ENCODE results near the gene GLOD4.
"Not testable (repeated sequence)": the region's sequence is repeated elsewhere in the genome, so short reads cannot be mapped to it uniquely, and the experiment has no call there.

Gene GLOD4

DNA sequence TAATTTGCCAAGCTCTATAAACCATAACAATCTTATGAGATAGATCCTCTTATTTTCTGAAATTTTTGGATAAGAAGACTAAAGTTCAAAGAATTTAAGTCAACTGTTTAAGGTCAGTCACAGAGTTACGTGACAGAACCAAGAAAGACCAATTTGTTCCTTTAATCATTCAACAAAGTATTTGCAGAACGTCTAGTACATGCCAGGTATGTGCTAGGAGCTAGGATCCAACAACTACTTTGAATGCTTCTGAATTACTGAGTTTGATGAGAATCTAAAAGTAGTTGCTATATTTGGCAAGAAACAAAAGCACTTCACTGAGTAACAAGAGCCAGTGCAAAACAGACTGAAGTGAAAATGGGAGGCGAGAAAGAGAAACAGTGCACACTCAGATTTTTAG is 15.0 kb downstream of the GLOD4 start:
- DNase-seq, result no peak

DNA sequence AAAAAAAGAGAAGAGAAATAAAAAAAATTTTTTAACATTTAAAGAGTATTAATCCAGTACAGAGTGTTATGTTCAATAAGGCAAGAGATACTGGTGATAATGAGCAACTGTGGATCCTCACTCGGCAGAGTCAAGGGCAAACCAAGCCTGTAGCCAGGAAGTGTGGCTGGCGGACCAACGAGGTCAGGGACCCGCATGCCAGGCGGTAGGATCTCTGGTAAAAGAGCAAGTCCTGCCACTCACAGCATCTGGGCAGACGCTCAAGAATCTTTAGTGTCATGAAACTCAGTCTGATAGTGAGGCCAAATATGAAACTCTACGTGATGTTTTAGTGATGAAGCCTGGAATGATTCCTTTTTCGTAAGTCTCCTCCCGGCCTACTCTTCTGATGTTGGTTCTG is 21.7 kb downstream of the GLOD4 start:
- DNase-seq, result no peak

DNA sequence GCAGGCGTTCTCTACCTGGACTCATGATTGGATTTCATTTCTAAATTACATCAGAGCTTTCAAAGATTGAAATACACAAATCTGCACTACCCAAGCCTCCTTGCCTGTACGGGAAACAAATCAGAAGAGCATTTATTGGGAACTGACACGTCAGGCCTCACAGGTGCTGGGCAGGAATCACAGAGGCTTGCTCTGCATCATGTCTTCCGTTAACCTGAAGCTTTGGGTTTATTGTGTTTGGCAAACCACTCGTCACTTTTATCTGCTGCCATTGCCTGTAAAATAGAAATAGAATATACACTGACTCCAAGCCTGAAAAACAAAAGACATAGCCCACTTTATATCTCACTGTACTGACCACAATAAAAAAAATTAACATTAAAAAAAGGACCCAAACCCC is 22.1 kb downstream of the GLOD4 start:
- no peak for DNase-seq

DNA sequence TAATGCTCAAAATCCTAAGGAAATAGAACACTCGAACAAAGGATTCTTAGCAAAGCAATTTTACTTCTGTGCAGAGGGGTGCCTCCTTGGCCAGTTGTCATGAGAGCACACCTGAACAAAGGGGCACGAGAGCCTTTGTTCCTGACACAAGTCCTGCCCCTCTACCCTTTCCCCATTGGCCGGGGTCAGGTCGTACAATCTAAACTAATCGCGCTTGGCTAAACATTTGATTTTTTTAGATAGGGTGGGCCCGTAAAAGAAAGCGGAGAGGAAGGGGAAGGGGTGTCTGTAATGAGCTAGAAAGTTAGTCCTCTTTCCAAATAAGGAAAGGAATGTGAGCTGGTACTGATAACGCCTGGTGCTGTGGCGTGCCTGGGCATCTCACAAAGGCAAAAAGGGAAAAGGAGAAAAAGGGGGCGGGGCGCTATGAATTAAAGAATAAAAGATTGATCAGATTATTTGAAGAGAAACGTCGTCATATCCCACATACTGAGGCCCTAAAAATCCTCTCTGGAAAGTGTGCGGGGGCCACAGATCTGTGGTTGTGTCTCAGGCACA is 26.0 kb downstream of the GLOD4 start:
- DNase-seq, result not testable (repeated sequence)

DNA sequence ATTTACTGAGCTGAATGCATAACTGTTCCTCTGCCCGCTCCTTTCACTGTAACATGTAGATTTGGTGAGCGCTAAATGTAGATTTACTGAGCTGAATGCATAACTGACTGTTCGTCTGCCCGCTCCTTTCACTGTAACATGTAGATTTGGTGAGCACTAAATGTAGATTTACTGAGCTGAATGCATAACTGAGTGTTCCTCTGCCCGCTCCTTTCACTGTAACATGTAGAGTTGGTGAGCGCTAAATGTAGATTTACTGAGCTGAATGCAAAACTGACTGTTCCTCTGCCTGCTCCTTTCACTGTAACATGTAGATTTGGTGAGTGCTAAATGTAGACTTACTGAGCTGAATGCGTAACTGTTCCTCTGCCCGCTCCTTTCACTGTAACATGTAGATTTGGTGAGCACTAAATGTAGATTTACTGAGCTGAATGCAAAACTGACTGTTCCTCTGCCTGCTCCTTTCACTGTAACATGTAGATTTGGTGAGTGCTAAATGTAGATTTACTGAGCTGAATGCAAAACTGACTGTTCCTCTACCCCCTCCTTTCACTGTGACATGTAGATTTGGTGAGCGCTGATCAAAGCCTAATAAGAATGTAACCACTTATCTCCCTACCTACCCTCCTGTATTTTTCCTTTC is 26.6 kb downstream of the GLOD4 start:
- not testable (repeated sequence) for DNase-seq

DNA sequence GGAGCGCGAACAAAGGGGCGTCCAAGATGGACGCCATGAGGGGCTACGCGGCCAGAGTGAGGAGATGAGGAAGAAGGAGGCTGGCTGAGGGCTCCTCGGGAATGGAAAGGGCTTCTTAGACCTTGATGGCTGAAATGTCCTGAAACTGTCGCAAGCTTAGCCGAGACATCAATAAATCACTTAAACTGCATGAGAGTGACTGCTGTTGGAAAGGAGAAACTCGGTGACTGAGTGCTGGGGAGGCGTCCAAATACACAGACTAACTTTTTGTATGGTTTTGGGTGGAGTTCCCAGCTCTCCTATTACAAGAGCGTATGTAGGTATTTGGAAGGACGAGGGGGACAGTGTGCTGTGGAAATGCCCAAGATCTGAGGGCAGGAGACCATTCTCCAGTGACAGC is 28.7 kb downstream of the GLOD4 start:
- no peak for DNase-seq

DNA sequence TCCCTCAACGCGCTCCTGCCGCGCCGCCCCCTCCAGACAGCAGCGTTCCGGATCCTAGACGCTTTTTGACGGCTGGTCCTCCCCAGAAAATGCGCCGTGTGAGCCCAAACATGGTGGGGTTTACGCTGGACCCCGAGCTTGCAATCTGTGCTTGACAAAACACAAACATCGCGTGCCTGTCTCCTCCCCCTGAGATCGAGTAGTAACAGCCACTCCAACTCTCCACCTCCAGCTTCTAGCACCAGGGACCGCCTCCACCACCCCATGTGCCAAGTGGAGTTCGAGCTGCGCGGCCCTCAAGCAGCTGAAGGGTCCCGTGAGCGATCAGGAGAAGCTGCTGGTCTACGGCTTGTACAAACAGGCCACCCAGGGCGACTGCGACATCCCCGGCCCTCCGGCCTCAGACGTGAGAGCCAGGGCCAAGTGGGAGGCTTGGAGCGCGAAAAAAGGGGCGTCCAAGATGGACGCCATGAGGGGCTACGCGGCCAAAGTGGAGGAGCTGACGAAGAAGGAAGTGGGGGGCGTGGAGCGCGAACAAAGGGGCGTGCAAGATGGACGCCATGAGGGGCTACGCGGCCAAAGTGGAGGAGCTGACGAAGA is 29.4 kb downstream of the GLOD4 start:
- DNase-seq, result peak; percentile 11

DNA sequence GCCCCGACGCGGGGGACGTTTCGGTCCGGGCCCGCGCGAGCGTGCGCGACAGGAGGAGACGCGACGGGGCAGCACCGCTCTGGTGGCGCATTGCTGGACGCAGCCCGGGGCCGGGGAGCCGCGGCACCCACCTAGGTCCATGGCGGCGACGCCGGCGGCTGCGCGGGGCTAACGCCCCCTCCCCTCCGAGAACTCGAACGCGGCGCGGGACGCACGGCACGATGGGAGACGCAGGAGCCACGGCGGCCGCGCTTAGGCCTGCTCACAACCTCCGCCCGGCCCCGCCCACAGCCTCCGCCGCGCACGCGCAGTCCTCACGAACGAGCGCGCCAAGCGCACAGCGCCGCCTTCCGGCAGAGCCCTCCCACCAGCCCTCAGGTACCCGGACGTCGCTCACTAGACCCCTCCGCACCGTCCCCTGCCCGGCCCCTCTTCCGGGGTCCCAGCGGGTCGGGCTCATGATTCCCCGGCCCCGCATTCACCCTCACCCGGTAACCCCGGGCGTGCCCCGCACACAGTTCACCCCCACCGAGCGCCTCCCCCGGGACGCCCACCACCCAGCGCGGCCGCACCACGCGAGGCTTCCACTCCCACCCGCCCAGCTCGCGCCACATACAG is 30.0 kb downstream of the GLOD4 start, which contains the start of gene GEMIN4:
GEMIN4 (minus strand) TSS at position 263 of the 618 bp plus-strand sequence; CDS start at position 141, 122 bp downstream.
- DNase-seq, result peak; percentile 93

DNA sequence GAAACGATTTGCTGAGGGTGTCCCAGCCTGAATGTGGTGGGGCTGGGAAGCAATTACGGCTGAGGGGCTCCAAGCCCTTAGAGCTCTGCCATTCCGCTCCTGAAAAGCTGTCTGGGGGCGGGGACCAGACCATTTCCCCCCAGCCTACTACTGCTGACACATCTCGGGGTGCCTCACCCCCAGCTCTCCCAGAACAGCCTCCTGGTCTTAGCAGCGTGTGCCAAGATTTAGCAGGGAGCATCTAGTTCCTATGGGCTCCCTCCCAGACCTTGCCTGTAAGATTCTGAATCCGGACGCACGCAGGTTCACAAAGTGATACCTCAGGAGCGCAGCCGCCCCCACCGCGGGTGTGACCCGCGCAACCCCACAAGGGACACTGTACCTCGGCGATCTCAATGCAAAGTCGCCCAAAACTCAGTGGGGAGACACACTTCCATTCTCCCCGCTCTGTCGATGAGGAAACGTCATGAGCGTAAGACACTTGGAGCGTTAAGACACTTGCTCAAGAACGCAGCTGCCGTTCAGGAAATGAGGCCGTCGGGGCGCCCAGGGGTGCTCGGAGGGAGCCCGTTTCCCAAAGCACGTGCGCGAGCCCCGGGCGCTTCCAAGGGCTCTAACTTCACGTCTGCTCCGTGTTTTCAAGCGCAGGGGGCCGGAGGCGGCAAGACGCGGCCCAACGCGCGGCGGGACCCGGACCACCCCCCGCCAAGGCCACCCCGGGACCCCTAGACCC is 30.6 kb downstream of the GLOD4 start:
- DNase-seq, result peak; percentile 38

DNA sequence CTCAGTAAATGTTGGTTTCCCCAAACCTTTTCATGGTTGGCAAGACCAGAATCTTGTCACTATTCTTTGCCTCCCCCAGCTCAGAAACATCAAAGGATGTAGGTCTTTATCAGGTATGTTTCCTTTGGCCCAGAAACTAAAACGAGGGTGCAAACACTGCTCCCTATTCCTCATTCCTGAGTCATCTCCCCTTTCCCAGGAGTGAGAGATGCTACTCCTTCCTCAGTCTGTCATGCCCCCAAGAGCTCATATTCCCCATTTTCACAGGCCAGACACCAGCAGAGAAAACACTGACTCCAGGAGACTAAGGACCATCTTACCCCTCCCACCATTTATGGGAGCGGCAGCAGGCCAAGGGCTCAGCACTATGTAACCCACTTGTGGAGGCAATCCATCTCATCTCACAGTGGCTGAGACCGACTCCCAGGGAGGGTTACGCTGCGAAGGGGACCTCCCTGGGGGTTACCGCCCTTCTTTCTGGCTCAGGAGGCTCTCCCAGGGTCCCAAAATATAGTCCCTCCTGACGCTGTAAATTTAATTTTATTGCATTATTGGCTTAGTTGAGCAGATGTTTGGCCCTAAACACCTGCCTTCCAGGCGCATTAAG is 31.5 kb downstream of the GLOD4 start:
- DNase-seq, result no peak

DNA sequence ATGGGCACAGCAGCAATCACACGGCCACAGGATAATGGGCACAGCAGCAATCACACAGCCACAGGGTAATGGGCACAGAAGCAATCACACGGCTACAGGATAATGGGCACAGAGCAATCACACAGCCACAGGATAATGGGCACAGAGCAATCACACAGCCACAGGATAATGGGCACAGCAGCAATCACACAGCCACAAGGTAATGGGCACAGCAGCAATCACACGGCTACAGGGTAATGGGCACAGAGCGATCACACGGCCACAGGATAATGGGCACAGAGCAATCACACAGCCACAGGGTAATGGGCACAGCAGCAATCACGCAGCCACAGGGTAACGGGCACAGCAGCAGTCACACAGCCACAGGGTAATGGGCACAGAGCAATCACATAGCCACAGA is 32.7 kb downstream of the GLOD4 start:
- DNase-seq, result not testable (repeated sequence)

DNA sequence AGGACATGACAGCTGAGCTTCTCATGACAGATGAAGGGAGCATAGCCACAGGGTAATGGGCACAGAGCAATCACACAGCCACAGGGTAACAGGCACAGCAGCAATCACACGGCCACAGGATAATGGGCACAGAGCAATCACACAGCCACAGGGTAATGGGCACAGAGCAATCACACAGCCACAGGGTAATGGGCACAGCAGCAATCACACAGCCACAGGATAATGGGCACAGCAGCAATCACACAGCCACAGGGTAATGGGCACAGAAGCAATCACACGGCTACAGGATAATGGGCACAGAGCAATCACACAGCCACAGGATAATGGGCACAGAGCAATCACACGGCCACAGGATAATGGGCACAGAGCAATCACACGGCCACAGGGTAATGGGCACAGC is 33.5 kb downstream of the GLOD4 start:
- DNase-seq, result not testable (repeated sequence)

DNA sequence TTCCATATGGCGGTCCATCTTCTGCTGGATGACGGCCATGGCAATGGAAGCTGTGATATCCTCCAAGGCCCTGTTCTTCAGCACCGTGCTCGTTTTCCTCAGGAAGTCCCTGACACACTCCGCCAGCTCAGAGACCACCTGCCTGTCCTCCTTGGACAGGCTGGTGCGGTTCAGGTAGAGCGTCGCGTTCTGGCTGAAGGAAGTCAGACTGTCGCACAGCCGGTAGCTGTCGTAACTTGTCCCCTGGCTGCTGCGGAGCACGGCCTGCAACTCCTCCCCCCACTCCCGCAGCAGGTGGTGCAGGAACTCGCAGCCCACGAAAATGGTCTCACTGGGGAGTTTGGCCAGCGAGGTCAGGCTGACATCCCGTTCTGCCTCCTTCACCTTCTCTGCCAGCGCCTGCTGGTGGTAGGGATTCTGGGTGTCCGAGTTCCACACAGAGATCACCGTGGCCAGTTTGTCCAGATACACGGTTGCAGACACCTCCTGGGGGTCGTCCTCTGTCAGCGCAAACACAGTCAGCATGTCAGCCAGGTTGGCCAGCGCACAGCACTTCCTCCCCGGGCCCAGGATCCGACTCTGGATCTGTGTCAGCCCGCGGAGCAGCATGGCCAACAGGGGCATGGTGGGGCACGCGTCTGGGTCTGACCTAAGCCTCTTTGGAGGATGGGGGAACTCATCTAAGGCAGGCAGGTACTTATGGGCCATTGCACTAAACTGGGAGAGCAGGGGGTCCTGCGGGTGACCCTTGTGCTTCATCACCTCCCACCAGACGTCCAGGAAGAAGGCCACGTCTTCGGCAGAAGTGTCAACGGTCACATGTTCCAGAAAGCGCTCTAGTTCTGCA is 35.1 kb downstream of the GLOD4 start:
- DNase-seq, result no peak

DNA sequence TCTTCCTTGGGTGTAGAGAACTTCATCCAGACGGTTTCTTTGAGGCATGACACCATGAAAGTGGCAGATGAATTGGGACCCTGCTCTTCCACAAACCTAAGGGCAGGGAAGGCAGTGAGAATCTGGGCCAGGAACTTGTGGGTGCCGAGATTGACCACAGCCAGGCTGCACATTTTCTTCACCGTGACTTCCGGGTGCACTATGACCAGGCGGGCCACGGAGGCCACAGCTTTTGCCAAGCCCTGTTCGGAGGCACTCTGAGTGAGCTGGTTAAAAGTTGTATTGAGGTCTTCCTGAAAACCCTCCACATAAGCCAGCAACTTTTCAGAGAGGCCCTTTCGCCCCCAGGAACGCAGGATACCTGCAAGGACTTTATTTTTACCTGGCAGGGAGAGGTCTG is 35.9 kb downstream of the GLOD4 start:
- no peak for DNase-seq

DNA sequence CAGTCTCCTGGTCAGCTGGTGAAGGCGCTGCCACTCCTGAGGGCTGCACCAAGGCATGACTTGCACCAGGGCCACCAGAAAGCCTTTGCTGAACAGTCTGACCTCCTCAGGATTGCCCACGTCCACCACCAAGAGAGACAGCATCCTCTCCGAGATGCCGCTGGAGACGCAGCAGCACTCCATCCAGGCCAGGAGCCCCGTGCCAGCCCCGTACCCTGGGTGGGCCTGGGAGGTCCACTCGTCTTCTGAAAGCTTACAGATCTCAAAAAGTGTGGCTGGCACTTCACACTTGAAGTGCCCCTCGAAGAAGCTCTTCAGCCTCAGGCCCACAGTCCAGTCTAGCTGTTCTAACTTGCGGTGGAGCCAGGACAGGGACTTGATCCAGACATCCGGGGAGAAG is 36.7 kb downstream of the GLOD4 start:
- no peak for DNase-seq

DNA sequence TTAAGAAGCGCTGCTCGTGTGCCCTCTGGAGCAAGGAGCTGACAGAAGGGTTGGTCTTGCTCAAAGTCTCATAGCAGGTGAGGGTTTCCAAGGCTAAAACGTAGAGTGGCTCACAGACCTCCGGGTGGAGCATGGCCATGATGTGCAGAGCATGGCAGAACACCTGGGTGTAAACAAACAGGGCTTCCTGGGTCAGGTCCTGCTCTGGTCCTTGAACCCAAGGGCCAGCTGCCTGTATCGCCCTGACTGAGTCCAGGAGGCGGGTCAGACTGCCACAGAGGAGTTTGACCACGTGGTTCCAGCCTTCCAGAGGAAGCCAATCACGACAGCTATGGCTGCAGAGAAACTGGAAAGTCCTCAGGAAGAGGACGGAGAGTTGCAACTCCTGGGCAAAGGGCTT is 37.1 kb downstream of the GLOD4 start:
- DNase-seq, result no peak

DNA sequence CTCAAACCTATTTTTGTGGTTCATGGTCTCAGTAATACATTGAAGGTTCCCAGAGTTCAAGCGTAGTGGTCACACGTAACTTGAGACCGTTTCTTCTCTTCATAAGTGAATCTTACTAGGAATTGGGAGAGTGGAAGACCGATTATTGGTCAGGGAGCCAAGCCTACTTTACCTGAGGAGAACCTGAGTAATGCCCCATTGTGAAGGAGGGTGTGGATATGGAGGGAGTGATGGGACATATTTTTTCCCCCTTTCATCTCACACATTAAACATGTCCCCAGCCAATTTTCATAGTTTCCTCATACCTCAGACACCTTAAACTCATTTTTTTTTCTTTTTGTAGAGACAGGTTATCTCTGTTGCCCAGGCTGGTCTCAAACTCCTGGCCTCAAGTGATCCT is 38.9 kb downstream of the GLOD4 start:
- DNase-seq, result no peak

DNA sequence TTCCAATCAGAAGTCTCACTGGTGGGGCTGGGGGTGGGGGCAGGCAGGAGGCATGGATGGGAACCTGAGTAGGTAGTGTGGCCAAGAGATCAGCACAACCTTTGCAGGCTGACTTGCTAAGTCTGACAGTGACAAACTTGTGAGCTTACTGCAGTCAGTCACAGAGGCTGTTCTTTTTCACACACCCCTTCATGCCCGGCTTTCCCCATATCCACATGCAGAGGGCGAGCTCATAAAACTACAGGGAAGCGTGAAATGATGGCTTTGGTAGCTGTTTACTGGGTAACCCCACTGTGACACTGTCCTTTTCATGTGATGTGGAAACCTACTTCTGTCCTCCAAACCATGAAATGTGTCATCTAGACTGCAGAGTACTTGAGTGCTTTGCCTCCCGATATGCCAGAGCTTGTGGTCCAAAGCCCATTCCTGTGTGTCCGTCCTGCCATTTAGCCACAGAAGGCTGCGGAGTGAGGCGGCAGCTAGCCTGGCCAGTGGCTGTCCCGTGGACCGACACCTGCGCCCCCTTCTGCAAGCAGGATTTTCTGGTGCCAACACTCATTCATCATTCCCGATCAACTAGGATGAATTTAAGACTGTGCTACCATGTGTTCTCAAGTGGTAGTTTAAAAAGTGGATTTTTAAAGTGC is 39.8 kb downstream of the GLOD4 start:
- DNase-seq, result no peak

DNA sequence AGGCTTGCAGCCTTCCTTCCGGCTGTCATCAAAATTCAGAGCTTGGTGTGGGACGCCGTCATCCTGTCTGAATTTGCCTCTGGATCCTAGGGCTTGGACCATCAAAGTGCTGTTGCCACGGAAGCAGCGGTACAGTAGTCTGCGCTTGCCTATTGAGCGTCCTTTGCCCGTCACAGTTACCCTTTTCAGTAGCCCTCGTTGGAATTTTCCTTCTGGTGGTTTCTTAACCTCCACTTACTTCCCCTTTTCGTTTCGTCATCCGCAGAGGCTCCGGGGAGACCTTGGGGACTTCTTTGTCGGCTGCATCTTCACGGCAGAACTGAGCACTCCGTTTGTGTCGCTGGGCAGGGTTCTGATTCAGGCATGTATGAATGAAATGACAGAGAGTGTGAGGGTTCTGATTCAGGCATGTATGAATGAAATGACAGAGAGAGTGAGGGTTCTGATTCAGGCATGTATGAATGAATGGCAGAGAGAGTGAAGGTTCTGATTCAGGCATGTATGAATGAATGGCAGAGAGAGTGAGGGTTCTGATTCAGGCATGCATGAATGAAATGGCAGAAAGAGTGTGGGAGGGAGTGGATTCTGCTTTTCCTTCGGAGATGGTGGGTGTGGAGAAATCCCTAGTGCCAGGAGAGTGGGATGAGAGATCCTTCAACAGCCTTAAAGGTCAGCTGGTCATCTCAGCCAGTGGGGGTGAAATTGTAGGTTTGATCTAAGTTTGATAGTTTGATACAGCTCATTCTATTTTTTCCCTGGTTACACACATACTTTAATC is 41.7 kb downstream of the GLOD4 start:
- peak; percentile 16 for DNase-seq

DNA sequence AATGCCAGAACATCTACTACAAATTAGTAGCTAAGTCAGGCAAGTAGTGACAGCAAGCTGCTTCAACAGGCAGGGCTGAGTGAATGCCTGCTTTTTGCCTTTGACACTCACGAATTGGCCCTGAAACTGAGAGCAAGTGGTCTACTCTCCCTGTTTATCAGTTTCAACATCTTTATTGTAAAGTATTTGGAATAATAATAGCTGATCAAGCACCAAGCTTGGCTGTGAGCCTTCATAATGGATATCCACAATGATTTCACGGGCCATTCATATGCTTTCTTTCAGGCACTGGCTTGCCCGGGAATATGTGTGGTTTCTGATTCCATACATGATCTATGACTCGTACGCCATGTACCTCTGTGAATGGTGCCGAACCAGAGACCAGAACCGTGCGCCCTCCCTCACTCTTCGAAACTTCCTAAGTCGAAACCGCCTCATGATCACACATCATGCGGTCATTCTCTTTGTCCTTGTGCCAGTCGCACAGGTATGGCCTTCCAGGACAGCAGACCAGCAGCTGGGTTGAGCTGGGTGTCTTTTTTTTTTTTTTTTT is 44.4 kb downstream of the GLOD4 start:
- DNase-seq, result no peak
